Caco-2 (cell line): Measurements from ENCODE around the gene SORT1. TPM values are rescaled to one million over a fixed set of nuclear protein-coding genes. Genes with fewer than 3 reads are reported as not detected.

ENCODE experiments used
- BruUV-seq: library from RNA; stranded (reverse); fragments of 400-500 nt; replicated peaks from 2 replicates; lab custom pipeline; 2021; lab: Mats Ljungman, UMichigan
- CTCF ChIA-PET: fragments of 300-600 bp; sonication (Branson Sonifier 250); formaldehyde crosslinking; loops from one replicate; lab custom pipeline; 2022; ENCODE audit warnings: antibody characterized with exemption; lab: Charles Lee
- POLR2A ChIA-PET: fragments of 300-600 bp; sonication (Branson Sonifier 250); formaldehyde crosslinking; loops from one replicate; lab custom pipeline; 2022; ENCODE audit warnings: antibody characterized with exemption; lab: Charles Lee
- DNase-seq, 2 experiments: peaks; one replicate each; pipeline versions ENCODE4 v3.0.0 to v3.0.0-alpha.2; 2020 to 2022
- H3K27me3 ChIP-seq: replicated peaks from 2 replicates; pipeline ENCODE4 v1.6.0; 2011; ENCODE audit warnings: low read length; ENCODE audit not compliant: control insufficient read depth, insufficient read depth
- H3K36me3 ChIP-seq: 2 replicates; pipeline ENCODE4 v1.5.1; 2011; ENCODE audit warnings: low read length; ENCODE audit not compliant: control insufficient read depth, insufficient read depth
- H3K4me1 ChIP-seq: fragments of 250-450 bp; sonication (Bioruptor Pico); 2 replicates; pipeline ENCODE4 v1.5.1; 2020; ENCODE audit warnings: mild to moderate bottlenecking
- H3K4me3 ChIP-seq: 2 replicates; pipeline ENCODE4 v1.5.1; 2011; ENCODE audit warnings: low read depth, mild to moderate bottlenecking, control low read depth, low read length
- H3K9me3 ChIP-seq: fragments of 250-450 bp; sonication (Bioruptor Pico); 2 replicates; pipeline ENCODE4 v1.5.1; 2020; ENCODE audit warnings: mild to moderate bottlenecking, moderate library complexity
- H3K27ac Mint-ChIP-seq: one replicate; pipeline ENCODE4 v1.8.0; 2022; ENCODE audit warnings: mixed read lengths; ENCODE audit not compliant: unreplicated experiment
- H3K27me3 Mint-ChIP-seq: one replicate; pipeline ENCODE4 v1.8.0; 2022; ENCODE audit warnings: mixed read lengths; ENCODE audit not compliant: insufficient read depth, unreplicated experiment
- H3K36me3 Mint-ChIP-seq: one replicate; pipeline ENCODE4 v1.8.0; 2022; ENCODE audit warnings: mild to moderate bottlenecking, mixed read lengths; ENCODE audit not compliant: insufficient read depth, unreplicated experiment
- H3K4me1 Mint-ChIP-seq: one replicate; pipeline ENCODE4 v1.8.0; 2022; ENCODE audit warnings: low read depth, mixed read lengths; ENCODE audit not compliant: unreplicated experiment
- H3K4me3 Mint-ChIP-seq: one replicate; pipeline ENCODE4 v1.8.0; 2022; ENCODE audit warnings: mild to moderate bottlenecking, moderate library complexity, mixed read lengths; ENCODE audit not compliant: unreplicated experiment
- H3K9me3 Mint-ChIP-seq: one replicate; pipeline ENCODE4 v1.8.0; 2022; ENCODE audit warnings: mixed read lengths; ENCODE audit not compliant: unreplicated experiment
- intact Hi-C: fragments of 100-400 bp; cut with micrococcal nuclease; formaldehyde crosslinking; loops from one replicate; pipeline ENCODE4 v1.10.0; 2022; ENCODE audit not compliant: unreplicated experiment
- total RNA-seq: library from RNA; stranded (reverse); gene quantifications from 2 replicates; pipeline ENCODE4 v1.2.3, GENCODE V29; 2022
- TF ChIP-seq, protein P1 (sequence below), 2 experiments: fragments of 200-600 bp in 1 of 2; IDR thresholded peaks; 1 replicate in 1 of 2; 2 replicates in 1 of 2; pipeline versions ENCODE4 v1.5.1 to v1.8.0; 2011 to 2022; ENCODE audit warnings: antibody characterized with exemption in 1 of 2, control low read depth in 1 of 2, inconsistent platforms in 1 of 2, low read depth in 1 of 2, low read length in 1 of 2, mild to moderate bottlenecking in 1 of 2, moderate library complexity in 1 of 2; ENCODE audit not compliant: insufficient read depth in 1 of 2, severe bottlenecking in 1 of 2, unreplicated experiment in 1 of 2

SORT1 gene
- total RNA-seq, 1 experiment from 2014 or later = 67.1 TPM

DNA sequence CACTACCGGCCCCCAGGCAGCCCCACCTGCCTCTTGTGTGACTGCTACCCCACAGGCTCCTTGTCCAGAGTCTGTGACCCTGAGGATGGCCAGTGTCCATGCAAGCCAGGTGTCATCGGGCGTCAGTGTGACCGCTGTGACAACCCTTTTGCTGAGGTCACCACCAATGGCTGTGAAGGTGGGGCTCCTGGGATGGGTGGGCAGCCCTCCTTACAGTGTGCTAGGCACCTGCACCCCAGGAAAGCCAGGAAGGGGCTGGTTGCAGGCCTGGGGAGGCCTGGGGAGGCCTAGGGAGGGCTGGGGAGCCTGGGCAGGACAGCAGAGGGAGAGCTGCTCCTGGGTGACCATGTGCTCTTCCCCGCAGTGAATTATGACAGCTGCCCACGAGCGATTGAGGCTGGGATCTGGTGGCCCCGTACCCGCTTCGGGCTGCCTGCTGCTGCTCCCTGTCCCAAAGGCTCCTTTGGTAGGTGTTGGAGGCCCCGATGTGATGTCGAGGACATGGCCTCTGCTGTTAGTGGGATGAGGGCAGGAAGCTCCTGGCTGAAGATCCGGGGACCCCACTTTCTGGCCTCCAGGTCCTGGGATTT lies 131.9 kb downstream of the SORT1 start:
- no TSS peak for BruUV-seq
- Mint-ChIP-seq H3K4me1 (no peaks in the 10 kb centered on the region), H3K4me3 (no peak overlapping the region), H3K36me3 (no peaks in the 10 kb centered on the region), H3K27me3 (no peaks in the 10 kb centered on the region), H3K9me3 (no peaks in the 10 kb centered on the region), H3K27ac (no peak overlapping the region)
- TF ChIP-seq, protein P1, sequence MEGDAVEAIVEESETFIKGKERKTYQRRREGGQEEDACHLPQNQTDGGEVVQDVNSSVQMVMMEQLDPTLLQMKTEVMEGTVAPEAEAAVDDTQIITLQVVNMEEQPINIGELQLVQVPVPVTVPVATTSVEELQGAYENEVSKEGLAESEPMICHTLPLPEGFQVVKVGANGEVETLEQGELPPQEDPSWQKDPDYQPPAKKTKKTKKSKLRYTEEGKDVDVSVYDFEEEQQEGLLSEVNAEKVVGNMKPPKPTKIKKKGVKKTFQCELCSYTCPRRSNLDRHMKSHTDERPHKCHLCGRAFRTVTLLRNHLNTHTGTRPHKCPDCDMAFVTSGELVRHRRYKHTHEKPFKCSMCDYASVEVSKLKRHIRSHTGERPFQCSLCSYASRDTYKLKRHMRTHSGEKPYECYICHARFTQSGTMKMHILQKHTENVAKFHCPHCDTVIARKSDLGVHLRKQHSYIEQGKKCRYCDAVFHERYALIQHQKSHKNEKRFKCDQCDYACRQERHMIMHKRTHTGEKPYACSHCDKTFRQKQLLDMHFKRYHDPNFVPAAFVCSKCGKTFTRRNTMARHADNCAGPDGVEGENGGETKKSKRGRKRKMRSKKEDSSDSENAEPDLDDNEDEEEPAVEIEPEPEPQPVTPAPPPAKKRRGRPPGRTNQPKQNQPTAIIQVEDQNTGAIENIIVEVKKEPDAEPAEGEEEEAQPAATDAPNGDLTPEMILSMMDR (IDR thresholded peaks at IDR 0.05; ENCODE audit: insufficient read depth in 1 of 2, low read depth in 1 of 2, low read length in 1 of 2, severe bottlenecking in 1 of 2, unreplicated experiment in 1 of 2) = no peak
- no peaks in the 10 kb centered on the region for H3K9me3 ChIP-seq
- no peak overlapping the region for H3K4me3 ChIP-seq
- H3K36me3 ChIP-seq = no peaks in the 10 kb centered on the region
- no peaks in the 10 kb centered on the region for H3K27me3 ChIP-seq
- ChIA-PET POLR2A (no interaction called here), CTCF (interaction anchor here (0.7 kb wide), 1 partner anchor 375 kb away, joined by 3 read pairs; no protein-coding TSS in a partner anchor)
- no peak for DNase-seq
- no peaks in the 10 kb centered on the region for H3K4me1 ChIP-seq
- intact Hi-C loops = loop anchor here (10.0 kb wide), 1 partner anchor 171 kb away; the partner anchor contains the start of gene TMEM167B

- Mint-ChIP-seq H3K36me3 (no peaks in the 10 kb centered on the region), H3K4me1 (no peaks in the 10 kb centered on the region), H3K27me3 (no peaks in the 10 kb centered on the region), H3K9me3 (no peaks in the 10 kb centered on the region), H3K4me3 (no peak overlapping the region), H3K27ac (no peak overlapping the region)
- CTCF ChIA-PET = no interaction called here
- Histone ChIP-seq H3K4me3 (no peak overlapping the region), H3K27me3 (no peaks in the 10 kb centered on the region), H3K4me1 (no peaks in the 10 kb centered on the region), H3K36me3 (no peaks in the 10 kb centered on the region), H3K9me3 (no peaks in the 10 kb centered on the region)
- BruUV-seq = no TSS peak
- POLR2A ChIA-PET = no interaction called here
- TF ChIP-seq, protein P1 (IDR thresholded peaks at IDR 0.05; ENCODE audit: insufficient read depth in 1 of 2, low read depth in 1 of 2, low read length in 1 of 2, severe bottlenecking in 1 of 2, unreplicated experiment in 1 of 2) = no peak
- intact Hi-C loops = loop anchor here (10.0 kb wide), 1 partner anchor 170 kb away; the partner anchor contains the start of gene TMEM167B
- DNase-seq = no peak
Measured at GRCh38 chr1:109265016-109265415, 132.7 kb downstream of the SORT1 start.

GRCh38 chr1:109264379-109264755 lies 133.4 kb downstream of the SORT1 start:
- Histone ChIP-seq H3K27me3 (no peaks in the 10 kb centered on the region), H3K4me1 (no peaks in the 10 kb centered on the region), H3K36me3 (no peaks in the 10 kb centered on the region), H3K9me3 (no peaks in the 10 kb centered on the region), H3K4me3 (no peak overlapping the region)
- Mint-ChIP-seq H3K27ac (no peak overlapping the region), H3K4me3 (no peak overlapping the region), H3K4me1 (no peaks in the 10 kb centered on the region), H3K27me3 (no peaks in the 10 kb centered on the region), H3K36me3 (no peaks in the 10 kb centered on the region), H3K9me3 (no peaks in the 10 kb centered on the region)
- no TSS peak for BruUV-seq
- DNase-seq = no peak
- intact Hi-C loops = loop anchor here (5.0 to 10.0 kb wide), 2 partner anchors 170 to 268 kb away; partner anchors contain the start of gene TMEM167B
- TF ChIP-seq, protein P1 (IDR thresholded peaks at IDR 0.05; ENCODE audit: insufficient read depth in 1 of 2, low read depth in 1 of 2, low read length in 1 of 2, severe bottlenecking in 1 of 2, unreplicated experiment in 1 of 2) = no peak
- ChIA-PET CTCF (interaction anchor here (0.7 to 0.8 kb wide), 2 partner anchors 15 to 133 kb away, joined by 3 to 15 read pairs; partner anchors contain the start of genes CELSR2 and SORT1), POLR2A (interaction anchor here (0.6 kb wide), 1 partner anchor 20 kb away, joined by 5 read pairs; no protein-coding TSS in a partner anchor)
